ENCODE measurements around the gene ARHGAP44.
A peak's percentile ranks its signal among the peaks of the same experiment; 100 is the strongest.

ARHGAP44 gene

GRCh38 chr17:13024526-13025257, 235.4 kb downstream of the ARHGAP44 start:
- peak; percentile 93 for DNase-seq (ENCODE audit: low read depth, low spot score)

GRCh38 chr17:13025258-13025627, 235.9 kb downstream of the ARHGAP44 start:
- DNase-seq (ENCODE audit: low read depth, low spot score): no peak

GRCh38 chr17:13025687-13026086, 236.4 kb downstream of the ARHGAP44 start:
- no peak for DNase-seq (ENCODE audit: low read depth, low spot score)

- DNase-seq (ENCODE audit: low read depth, low spot score): no peak
Observed at GRCh38 chr17:13027246-13027645, 237.9 kb downstream of the ARHGAP44 start.

- peak; percentile 52 for DNase-seq (ENCODE audit: low read depth, low spot score)
Observed at GRCh38 chr17:13029340-13029739, 240.0 kb downstream of the ARHGAP44 start.

GRCh38 chr17:13030056-13030455, 240.8 kb downstream of the ARHGAP44 start:
- DNase-seq (ENCODE audit: low read depth, low spot score): no peak

GRCh38 chr17:13030459-13031300, 241.4 kb downstream of the ARHGAP44 start:
- peak; percentile 34 for DNase-seq (ENCODE audit: low read depth, low spot score)

GRCh38 chr17:13031718-13032350, 242.5 kb downstream of the ARHGAP44 start:
- peak; percentile 62 for DNase-seq (ENCODE audit: low read depth, low spot score)

- DNase-seq (ENCODE audit: low read depth, low spot score): no peak
Observed at GRCh38 chr17:13035420-13035819, 246.1 kb downstream of the ARHGAP44 start.

GRCh38 chr17:13036751-13037150, 247.5 kb downstream of the ARHGAP44 start:
- DNase-seq (ENCODE audit: low read depth, low spot score): no peak

GRCh38 chr17:13038931-13039665, 249.8 kb downstream of the ARHGAP44 start:
- no peak for DNase-seq (ENCODE audit: low read depth, low spot score)

Data from ELF-1 (cell line).